Measurements from ENCODE around the gene RTTN.

The RTTN gene

DNA sequence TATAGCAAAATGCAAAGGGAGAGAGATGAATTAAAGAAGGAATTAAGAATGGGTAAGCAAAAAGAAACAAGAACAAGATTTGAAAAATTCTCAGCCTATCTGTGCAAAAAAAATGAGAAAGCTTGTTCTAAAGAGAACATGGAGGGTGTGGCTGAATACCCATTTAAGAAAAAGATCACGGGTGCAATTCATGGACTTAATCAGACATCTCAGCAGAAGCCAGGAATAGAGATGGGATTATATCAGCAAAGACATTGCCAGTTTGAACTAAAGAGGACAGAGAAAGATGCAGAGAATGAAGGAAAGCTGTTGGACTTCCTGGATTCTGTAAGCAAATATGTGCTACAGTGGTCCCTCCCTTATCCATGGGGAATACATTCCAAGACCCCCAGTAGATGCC is 115.6 kb downstream of the RTTN start:
- no peak overlapping the region for H3K4me3 ChIP-seq (replicated peaks in 1 of 2; ENCODE audit: low read depth in 2 of 2, low read length in 2 of 2)
- TF ChIP-seq, protein P1, sequence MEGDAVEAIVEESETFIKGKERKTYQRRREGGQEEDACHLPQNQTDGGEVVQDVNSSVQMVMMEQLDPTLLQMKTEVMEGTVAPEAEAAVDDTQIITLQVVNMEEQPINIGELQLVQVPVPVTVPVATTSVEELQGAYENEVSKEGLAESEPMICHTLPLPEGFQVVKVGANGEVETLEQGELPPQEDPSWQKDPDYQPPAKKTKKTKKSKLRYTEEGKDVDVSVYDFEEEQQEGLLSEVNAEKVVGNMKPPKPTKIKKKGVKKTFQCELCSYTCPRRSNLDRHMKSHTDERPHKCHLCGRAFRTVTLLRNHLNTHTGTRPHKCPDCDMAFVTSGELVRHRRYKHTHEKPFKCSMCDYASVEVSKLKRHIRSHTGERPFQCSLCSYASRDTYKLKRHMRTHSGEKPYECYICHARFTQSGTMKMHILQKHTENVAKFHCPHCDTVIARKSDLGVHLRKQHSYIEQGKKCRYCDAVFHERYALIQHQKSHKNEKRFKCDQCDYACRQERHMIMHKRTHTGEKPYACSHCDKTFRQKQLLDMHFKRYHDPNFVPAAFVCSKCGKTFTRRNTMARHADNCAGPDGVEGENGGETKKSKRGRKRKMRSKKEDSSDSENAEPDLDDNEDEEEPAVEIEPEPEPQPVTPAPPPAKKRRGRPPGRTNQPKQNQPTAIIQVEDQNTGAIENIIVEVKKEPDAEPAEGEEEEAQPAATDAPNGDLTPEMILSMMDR (IDR thresholded peaks at IDR 0.05; ENCODE audit: low read depth, low read length), result no peak
- DNase-seq (ENCODE audit: low read depth in 2 of 2), result no peak

DNA sequence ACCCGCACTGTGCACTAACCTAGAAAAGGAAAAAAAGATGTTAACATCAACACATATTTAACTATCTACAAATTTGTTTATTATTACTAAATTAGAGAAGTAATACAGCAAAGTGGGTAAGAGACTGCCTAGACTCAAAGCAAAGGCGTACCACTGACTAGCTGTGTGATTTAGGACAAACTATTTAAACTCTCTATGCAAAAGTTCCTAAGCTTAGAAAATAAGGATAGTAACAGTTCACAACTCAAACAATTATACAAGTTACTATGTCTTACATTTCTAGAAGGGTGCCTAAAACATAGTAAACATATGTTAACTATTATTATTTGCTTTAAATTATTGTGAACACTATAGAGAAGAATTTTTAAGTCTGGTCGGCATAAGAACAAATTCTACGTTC is 119.4 kb downstream of the RTTN start:
- TF ChIP-seq, protein P1 (IDR thresholded peaks at IDR 0.05; ENCODE audit: low read depth, low read length), result no peak
- H3K4me3 ChIP-seq (replicated peaks in 1 of 2; ENCODE audit: low read depth in 2 of 2, low read length in 2 of 2), result no peak overlapping the region
- DNase-seq (ENCODE audit: low read depth in 2 of 2), result no peak

GRCh38 chr18:70085641-70086040 is 119.8 kb downstream of the RTTN start:
- TF ChIP-seq, protein P1 (IDR thresholded peaks at IDR 0.05; ENCODE audit: low read depth, low read length), result no peak
- no peak for DNase-seq (ENCODE audit: low read depth in 2 of 2)
- no peak overlapping the region for H3K4me3 ChIP-seq (replicated peaks in 1 of 2; ENCODE audit: low read depth in 2 of 2, low read length in 2 of 2)

DNA sequence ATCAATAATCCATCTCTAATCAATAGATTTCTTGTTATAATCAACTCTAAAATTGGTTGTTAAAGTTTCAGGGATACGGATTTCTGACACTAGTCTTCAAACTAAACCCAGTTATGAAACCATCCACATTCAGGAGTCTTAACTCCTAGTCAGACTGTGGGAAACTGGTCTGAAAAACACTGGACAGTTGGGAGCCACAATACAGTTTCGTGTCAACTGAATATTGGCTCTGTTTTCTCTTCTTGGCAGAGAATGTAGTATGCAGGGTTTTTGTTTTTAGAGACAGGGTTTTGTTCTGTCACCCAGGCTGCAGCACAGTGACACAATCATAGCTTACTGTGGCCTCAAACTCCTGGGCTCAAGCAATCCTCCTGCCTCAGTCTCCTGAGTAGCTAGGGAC is 123.1 kb downstream of the RTTN start:
- H3K4me3 ChIP-seq (replicated peaks in 1 of 2; ENCODE audit: low read depth in 2 of 2, low read length in 2 of 2), result no peak overlapping the region
- TF ChIP-seq, protein P1 (IDR thresholded peaks at IDR 0.05; ENCODE audit: low read depth, low read length), result no peak
- no peak for DNase-seq (ENCODE audit: low read depth in 2 of 2)

DNA sequence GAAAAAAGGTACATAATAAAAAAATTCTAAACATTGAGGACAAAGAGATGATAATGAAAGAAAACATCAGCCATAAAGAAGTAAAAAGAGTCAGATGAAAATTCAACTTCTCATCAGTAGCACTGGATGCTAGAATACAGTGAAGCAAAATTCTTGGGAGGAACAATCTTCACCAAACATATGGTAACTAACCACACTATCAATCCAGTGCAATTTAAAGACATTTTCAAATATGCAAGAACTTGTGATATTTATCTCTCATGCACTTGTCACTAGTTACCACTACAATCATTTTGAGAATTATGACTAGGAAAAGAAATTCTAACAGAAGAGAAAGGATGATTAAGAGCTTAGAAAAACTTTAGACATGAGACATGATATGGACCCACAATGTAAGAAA is 127.4 kb downstream of the RTTN start:
- no peak for DNase-seq (ENCODE audit: low read depth in 2 of 2)
- TF ChIP-seq, protein P1 (IDR thresholded peaks at IDR 0.05; ENCODE audit: low read depth, low read length), result no peak
- H3K4me3 ChIP-seq (replicated peaks in 1 of 2; ENCODE audit: low read depth in 2 of 2, low read length in 2 of 2), result no peak overlapping the region

DNA sequence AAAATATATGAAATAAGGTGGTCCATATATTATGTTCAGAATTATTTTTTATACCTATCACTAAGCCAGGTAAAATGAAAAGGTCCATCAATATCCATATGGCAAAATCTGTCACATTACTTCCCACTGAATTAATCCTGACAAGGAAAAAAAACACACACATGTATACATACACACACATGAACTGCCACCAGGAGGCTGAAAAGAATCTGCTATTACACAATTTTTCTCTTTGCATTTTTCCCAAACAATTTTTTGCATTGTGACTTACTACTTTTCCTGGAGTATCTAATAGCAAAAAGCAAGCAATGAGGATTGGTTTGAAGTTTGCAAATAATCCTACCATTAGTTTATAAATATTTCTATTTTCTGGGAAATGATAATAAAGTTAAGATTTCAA is 129.6 kb downstream of the RTTN start:
- TF ChIP-seq, protein P1 (IDR thresholded peaks at IDR 0.05; ENCODE audit: low read depth, low read length), result peak; percentile 19
- DNase-seq (ENCODE audit: low read depth in 2 of 2), result peak; percentile 6 to 10
- H3K4me3 ChIP-seq (replicated peaks in 1 of 2; ENCODE audit: low read depth in 2 of 2, low read length in 2 of 2), result no peak overlapping the region

DNA sequence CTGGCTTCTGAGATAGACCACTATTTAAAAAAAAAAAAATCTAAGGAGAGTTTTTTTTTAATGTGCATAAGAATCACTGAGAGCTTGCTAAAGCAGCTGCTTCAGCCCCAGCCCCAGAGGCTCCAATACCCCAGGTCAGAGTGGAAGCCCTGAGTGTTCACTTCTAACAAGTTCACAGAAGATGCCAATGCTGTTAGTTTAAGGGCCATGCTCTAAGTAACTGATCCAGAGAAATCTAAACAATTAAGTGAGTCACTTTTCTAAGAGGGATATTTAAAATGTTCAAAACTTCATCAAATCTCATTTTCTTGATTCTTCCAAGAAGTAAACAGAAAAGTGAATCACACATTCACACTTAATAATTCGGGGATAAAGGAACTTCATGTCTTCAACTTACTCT is 131.4 kb downstream of the RTTN start:
- TF ChIP-seq, protein P1 (IDR thresholded peaks at IDR 0.05; ENCODE audit: low read depth, low read length), result no peak
- no peak overlapping the region for H3K4me3 ChIP-seq (replicated peaks in 1 of 2; ENCODE audit: low read depth in 2 of 2, low read length in 2 of 2)
- DNase-seq (ENCODE audit: low read depth in 2 of 2), result no peak

All from cardiac fibroblast (primary cell).